Effector memory CD4-positive, alpha-beta T cell (primary cell): ENCODE measurements around the gene NR0B2.
A peak's percentile ranks its signal among the peaks of the same experiment; 100 is the strongest.

Source experiments
- DNase-seq, 3 donors: peaks; one replicate each; pipeline ENCODE4 v3.0.0-alpha.2; 2020
- H3K27ac ChIP-seq: 2 replicates; pipeline ENCODE4 v1.7.0; 2013; ENCODE audit warnings: mild to moderate bottlenecking, low read length, moderate library complexity; ENCODE audit not compliant: insufficient read depth, poor library complexity, severe bottlenecking
- H3K27me3 ChIP-seq: replicated peaks from 2 replicates; pipeline ENCODE4 v1.7.0; 2013; ENCODE audit warnings: mild to moderate bottlenecking, low read length; ENCODE audit not compliant: insufficient read depth, control insufficient read depth, poor library complexity, severe bottlenecking
- H3K36me3 ChIP-seq: 2 replicates; pipeline ENCODE4 v1.7.0; 2013; ENCODE audit warnings: mild to moderate bottlenecking, low read length, moderate library complexity; ENCODE audit not compliant: control insufficient read depth, insufficient read depth
- H3K4me1 ChIP-seq: 2 replicates; pipeline ENCODE4 v1.7.0; 2013; ENCODE audit warnings: low read length, mild to moderate bottlenecking; ENCODE audit not compliant: control insufficient read depth, insufficient read depth, poor library complexity, severe bottlenecking
- H3K4me3 ChIP-seq: 2 replicates; pipeline ENCODE4 v1.7.0; 2013; ENCODE audit warnings: low read length, low read depth, mild to moderate bottlenecking; ENCODE audit not compliant: insufficient read depth, poor library complexity, severe bottlenecking
- H3K9me3 ChIP-seq: 2 replicates; pipeline ENCODE4 v1.7.0; 2013; ENCODE audit warnings: mild to moderate bottlenecking, low read length, moderate library complexity; ENCODE audit not compliant: control insufficient read depth

Gene NR0B2

GRCh38 chr1:26864610-26865480 lies 48.9 kb downstream of the NR0B2 start:
- peak; percentile 89 to 93 (median 92) for DNase-seq
- Histone ChIP-seq H3K27me3 (no peaks in the 10 kb centered on the region), H3K4me3 (peak overlapping the region; percentile 82), H3K36me3 (no peaks in the 10 kb centered on the region), H3K27ac (peak overlapping the region; percentile 70), H3K4me1 (peaks cover 8% of the 10 kb centered on the region), H3K9me3 (no peaks in the 10 kb centered on the region)

- H3K9me3 ChIP-seq: no peaks in the 10 kb centered on the region
- no peak overlapping the region for H3K27ac ChIP-seq
- no peak for DNase-seq
- H3K36me3 ChIP-seq: no peaks in the 10 kb centered on the region
- peak overlapping the region; percentile 82 for H3K4me3 ChIP-seq
- H3K27me3 ChIP-seq: no peaks in the 10 kb centered on the region
- peaks cover 8% of the 10 kb centered on the region for H3K4me1 ChIP-seq
Observed at GRCh38 chr1:26863685-26864077, 50.1 kb downstream of the NR0B2 start.

- DNase-seq: peak; percentile 30 to 35 (median 30)
- peaks cover 8% of the 10 kb centered on the region for H3K4me1 ChIP-seq
- peak within 1 kb of the TSS; percentile 70 for H3K27ac ChIP-seq
Observed at GRCh38 chr1:26862781-26863684, 50.7 kb downstream of the NR0B2 start, which contains the start of gene SFN. TSS of gene SFN (plus strand) at chr1:26863149. CDS start at chr1:26863213, 64 bp downstream.

GRCh38 chr1:26861889-26862378 lies 51.8 kb downstream of the NR0B2 start:
- no peak overlapping the region for H3K27ac ChIP-seq
- DNase-seq: no peak
- H3K27me3 ChIP-seq: no peaks in the 10 kb centered on the region
- peaks cover 9% of the 10 kb centered on the region for H3K36me3 ChIP-seq
- no peak overlapping the region for H3K4me3 ChIP-seq
- H3K4me1 ChIP-seq: peaks cover 8% of the 10 kb centered on the region
- no peaks in the 10 kb centered on the region for H3K9me3 ChIP-seq

More at GRCh38 chr1:26862781-26863684, 50.7 kb downstream of the NR0B2 start, which contains the start of gene SFN:
- Histone ChIP-seq H3K4me3 (peak within 1 kb of the TSS; percentile 82), H3K27me3 (no peaks in the 10 kb centered on the region), H3K9me3 (no peaks in the 10 kb centered on the region), H3K36me3 (no peaks in the 10 kb centered on the region)
